Neural cell (in vitro differentiated cells): Measurements from ENCODE around the gene CHP1. TPM values are rescaled to one million over a fixed set of nuclear protein-coding genes. Genes with fewer than 3 reads are reported as not detected.
"Not testable (repeated sequence)": the region's sequence is repeated elsewhere in the genome, so short reads cannot be mapped to it uniquely, and the experiment has no call there.

Experiments
- H2AFZ ChIP-seq: fragments of 200-600, 300-800 bp; sonication (generic), shearing (Covaris generic); 2 replicates; pipeline ENCODE4 v1.6.0; 2014; ENCODE audit warnings: low read depth, mild to moderate bottlenecking, antibody characterized with exemption, low read length, moderate library complexity
- H3F3A ChIP-seq: fragments of 200-600 bp; shearing (Covaris generic); 2 replicates; pipeline ENCODE4 v1.6.1; 2016; ENCODE audit warnings: mild to moderate bottlenecking, moderate library complexity, mixed read lengths, antibody characterized with exemption, low read length; ENCODE audit not compliant: insufficient read depth, poor library complexity, severe bottlenecking
- H3K27ac ChIP-seq: fragments of 200-600, 300-800 bp; sonication (generic), shearing (Covaris generic); 2 replicates; pipeline ENCODE4 v1.5.1; 2014; ENCODE audit warnings: mild to moderate bottlenecking, low read length, moderate library complexity
- H3K27me3 ChIP-seq: fragments of 300-800, 200-600 bp; sonication (generic), shearing (Covaris generic); 2 replicates; pipeline ENCODE4 v1.6.0; 2014; ENCODE audit warnings: mild to moderate bottlenecking, low read depth, low read length, moderate library complexity; ENCODE audit not compliant: insufficient read depth
- H3K36me3 ChIP-seq: fragments of 300-800, 200-600 bp; sonication (generic), shearing (Covaris generic); 2 replicates; pipeline ENCODE4 v1.5.1; 2014; ENCODE audit warnings: mild to moderate bottlenecking, antibody characterized with exemption, low read length, moderate library complexity; ENCODE audit not compliant: insufficient read depth
- H3K4me2 ChIP-seq: fragments of 300-800, 200-600 bp; sonication (generic), shearing (Covaris generic); 2 replicates; pipeline ENCODE4 v1.6.0; 2014; ENCODE audit warnings: mild to moderate bottlenecking, low read length
- H3K4me3 ChIP-seq: fragments of 300-800, 200-600 bp; sonication (generic), shearing (Covaris generic); 2 replicates; pipeline ENCODE4 v1.5.1; 2014; ENCODE audit warnings: mild to moderate bottlenecking, low read length, moderate library complexity
- H3K79me2 ChIP-seq: fragments of 200-600 bp; shearing (Covaris generic); replicated peaks from 2 replicates; pipeline ENCODE4 v1.6.0; 2014; ENCODE audit warnings: mild to moderate bottlenecking, low read length, moderate library complexity; ENCODE audit not compliant: insufficient read depth
- H3K9ac ChIP-seq: fragments of 300-800, 200-600 bp; sonication (generic), shearing (Covaris generic); 2 replicates; pipeline ENCODE4 v1.6.1; 2016; ENCODE audit warnings: mild to moderate bottlenecking, low read length, mixed read lengths
- H3K9me2 ChIP-seq: fragments of 200-600 bp; shearing (Covaris generic); 2 replicates; pipeline ENCODE4 v1.6.1; 2016; ENCODE audit warnings: mild to moderate bottlenecking, low read length, mixed read lengths; ENCODE audit not compliant: insufficient read depth
- H3K9me3 ChIP-seq: fragments of 200-600, 300-800 bp; sonication (generic), shearing (Covaris generic); 2 replicates; pipeline ENCODE4 v1.6.1; 2016; ENCODE audit warnings: mild to moderate bottlenecking, mixed run types, low read length, moderate library complexity, mixed read lengths
- H4K20me1 ChIP-seq: fragments of 200-600 bp; shearing (Covaris generic); 2 replicates; pipeline ENCODE4 v1.6.1; 2016; ENCODE audit warnings: mild to moderate bottlenecking, mixed run types; ENCODE audit not compliant: insufficient read depth
- EP300 ChIP-seq: fragments of 450-650 bp; conservative IDR thresholded peaks from 2 replicates; pipeline ENCODE4 v1.6.1; 2014; ENCODE audit warnings: antibody characterized with exemption, mild to moderate bottlenecking, moderate library complexity; ENCODE audit not compliant: poor library complexity, severe bottlenecking
- EZH2 ChIP-seq: fragments of 200-600, 300-800 bp; shearing (Covaris generic), sonication (generic); IDR thresholded peaks from 2 replicates; pipeline ENCODE4 v1.6.1; 2014; ENCODE audit warnings: antibody characterized with exemption, low read length, borderline replicate concordance, mild to moderate bottlenecking; ENCODE audit not compliant: insufficient read depth, poor library complexity, severe bottlenecking
- MXI1 ChIP-seq: fragments of 450-650 bp; conservative IDR thresholded peaks from 2 replicates; pipeline ENCODE4 v1.6.1; 2014; ENCODE audit warnings: antibody characterized with exemption, mild to moderate bottlenecking; ENCODE audit not compliant: poor library complexity, severe bottlenecking
- POLR2AphosphoS5 ChIP-seq: IDR thresholded peaks from 2 replicates; pipeline ENCODE4 v1.6.1; 2012
- RAD21 ChIP-seq: fragments of 450-650 bp; conservative IDR thresholded peaks from 2 replicates; pipeline ENCODE4 v1.6.1; 2014; ENCODE audit warnings: antibody characterized with exemption, mild to moderate bottlenecking, moderate library complexity
- SMC3 ChIP-seq: fragments of 450-650 bp; conservative IDR thresholded peaks from 2 replicates; pipeline ENCODE4 v1.6.1; 2014; ENCODE audit warnings: antibody characterized with exemption, mild to moderate bottlenecking, moderate library complexity; ENCODE audit not compliant: poor library complexity
- TAF1 ChIP-seq: IDR thresholded peaks from 2 replicates; pipeline ENCODE4 v1.6.1; 2012; ENCODE audit warnings: low read depth
- polyA plus RNA-seq: library from polyadenylated mRNA; depleted of rRNA; stranded (reverse); fragments of >200 nt; gene quantifications from 2 replicates; pipeline ENCODE4 v1.2.3, GENCODE V29; 2014
- TF ChIP-seq, protein P1 (sequence below): IDR thresholded peaks from 2 replicates; pipeline ENCODE4 v1.6.1; 2012; ENCODE audit warnings: borderline replicate concordance
- TF ChIP-seq, protein P2 (sequence below): fragments of 450-650 bp; IDR thresholded peaks from 2 replicates; pipeline ENCODE4 v1.5.1; 2014; ENCODE audit warnings: antibody characterized with exemption, mild to moderate bottlenecking, moderate library complexity; ENCODE audit not compliant: poor library complexity, severe bottlenecking

The CHP1 gene
- polyA plus RNA-seq, 1 donor from 2014 or later = 24.0 TPM

DNA sequence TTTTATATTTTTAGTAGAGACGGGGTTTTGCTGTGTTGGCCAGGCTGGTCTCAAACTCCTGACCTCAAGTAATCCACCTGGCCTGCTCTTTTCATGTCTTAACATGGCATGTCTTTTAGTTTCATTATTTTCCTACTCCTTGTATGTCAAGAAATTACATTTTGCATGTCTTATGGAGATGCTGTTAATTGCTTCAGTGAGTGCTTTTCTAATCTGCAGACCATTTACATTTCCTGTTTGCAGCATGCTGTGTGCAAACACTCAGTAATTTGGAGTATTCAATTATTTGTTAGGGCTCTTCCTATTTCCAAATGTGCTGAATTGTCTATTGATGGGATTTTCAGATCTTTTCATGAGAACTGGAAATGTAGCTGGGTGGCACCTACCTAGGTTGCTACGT, 70.1 kb downstream of the CHP1 start:
- H3K9ac ChIP-seq, H3K27ac ChIP-seq, H3K27me3 ChIP-seq: not testable (repeated sequence)

DNA sequence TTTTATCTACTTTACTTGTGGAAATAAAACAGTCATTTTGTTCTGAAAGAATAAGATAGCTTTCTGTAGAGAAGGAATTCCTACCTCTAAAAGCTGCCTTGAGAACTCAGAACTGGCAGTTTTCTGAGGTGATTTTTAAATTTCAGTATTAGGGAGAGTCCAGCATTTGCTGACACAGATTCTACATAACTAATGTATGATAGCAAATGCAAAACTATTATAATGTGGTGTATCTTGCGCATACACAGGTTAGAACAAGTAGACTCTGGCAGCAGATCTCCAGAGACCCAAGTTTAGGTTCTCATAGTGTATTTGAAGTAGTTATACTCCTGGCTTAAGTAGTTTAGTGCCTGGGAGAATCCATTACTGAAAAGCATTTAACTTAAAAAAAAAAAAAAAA, 70.5 kb downstream of the CHP1 start:
- H3K9ac ChIP-seq = no peak overlapping the region
- H3K4me3 ChIP-seq = no peak overlapping the region
- no peaks in the 10 kb centered on the region for H4K20me1 ChIP-seq
- no peak for TF ChIP-seq TAF1
- no peaks in the 10 kb centered on the region for H3K27me3 ChIP-seq
- no peaks in the 10 kb centered on the region for H3F3A ChIP-seq
- no peaks in the 10 kb centered on the region for H3K79me2 ChIP-seq
- H3K9me2 ChIP-seq = no peaks in the 10 kb centered on the region
- H3K4me2 ChIP-seq = no peak overlapping the region
- no peaks in the 10 kb centered on the region for H3K9me3 ChIP-seq
- no peak overlapping the region for H2AFZ ChIP-seq
- no peaks in the 10 kb centered on the region for H3K36me3 ChIP-seq
- no peak overlapping the region for H3K27ac ChIP-seq

More for the DNA sequence above, 70.1 kb downstream of the CHP1 start:
- H3K4me2 ChIP-seq, H3K4me3 ChIP-seq, H3K36me3 ChIP-seq, H3F3A ChIP-seq, H2AFZ ChIP-seq, H3K79me2 ChIP-seq, H3K9me2 ChIP-seq, H3K9me3 ChIP-seq, H4K20me1 ChIP-seq: not testable (repeated sequence)

DNA sequence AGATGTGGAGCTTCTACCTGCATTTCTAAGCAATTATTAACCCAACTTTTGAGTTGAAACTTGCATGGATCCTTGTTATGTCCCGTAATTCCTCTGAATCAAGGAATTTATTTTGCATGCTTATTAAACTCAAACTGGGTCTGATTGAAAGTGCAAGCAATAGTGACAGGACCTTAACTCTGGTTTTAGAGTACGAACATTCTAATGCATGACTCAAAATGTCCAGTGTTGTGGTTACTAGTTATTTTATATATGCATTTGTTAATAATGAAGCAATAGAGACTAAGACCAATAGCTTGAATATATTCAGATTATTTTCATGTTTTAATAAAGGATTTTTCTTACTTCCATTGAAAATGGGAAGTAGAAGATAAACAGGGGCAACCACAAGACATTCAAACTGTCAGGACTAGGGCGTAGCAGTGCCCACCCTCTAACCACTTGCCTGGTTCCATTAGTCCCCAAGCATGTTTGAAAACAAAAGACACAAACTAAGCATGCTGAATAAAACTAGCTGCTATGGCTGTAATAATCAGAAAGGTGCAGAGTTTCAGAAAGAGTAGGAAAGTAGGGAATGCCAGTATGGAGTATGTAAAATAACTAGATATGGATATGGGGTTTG, 73.2 kb downstream of the CHP1 start:
- Histone ChIP-seq H3K36me3 (no peaks in the 10 kb centered on the region), H3K4me3 (no peak overlapping the region), H3K4me2 (no peak overlapping the region), H4K20me1 (no peaks in the 10 kb centered on the region), H2AFZ (no peak overlapping the region), H3K9me3 (no peaks in the 10 kb centered on the region), H3K9ac (no peak overlapping the region), H3K9me2 (no peaks in the 10 kb centered on the region), H3K27me3 (no peaks in the 10 kb centered on the region), H3K79me2 (no peaks in the 10 kb centered on the region), H3K27ac (no peak overlapping the region), H3F3A (no peaks in the 10 kb centered on the region)
- TF ChIP-seq TAF1 (no peak), SMC3 (no peak), MXI1 (no peak), RAD21 (no peak), EP300 (no peak), POLR2AphosphoS5 (no peak), EZH2 (no peak)
- TF ChIP-seq, protein P1, sequence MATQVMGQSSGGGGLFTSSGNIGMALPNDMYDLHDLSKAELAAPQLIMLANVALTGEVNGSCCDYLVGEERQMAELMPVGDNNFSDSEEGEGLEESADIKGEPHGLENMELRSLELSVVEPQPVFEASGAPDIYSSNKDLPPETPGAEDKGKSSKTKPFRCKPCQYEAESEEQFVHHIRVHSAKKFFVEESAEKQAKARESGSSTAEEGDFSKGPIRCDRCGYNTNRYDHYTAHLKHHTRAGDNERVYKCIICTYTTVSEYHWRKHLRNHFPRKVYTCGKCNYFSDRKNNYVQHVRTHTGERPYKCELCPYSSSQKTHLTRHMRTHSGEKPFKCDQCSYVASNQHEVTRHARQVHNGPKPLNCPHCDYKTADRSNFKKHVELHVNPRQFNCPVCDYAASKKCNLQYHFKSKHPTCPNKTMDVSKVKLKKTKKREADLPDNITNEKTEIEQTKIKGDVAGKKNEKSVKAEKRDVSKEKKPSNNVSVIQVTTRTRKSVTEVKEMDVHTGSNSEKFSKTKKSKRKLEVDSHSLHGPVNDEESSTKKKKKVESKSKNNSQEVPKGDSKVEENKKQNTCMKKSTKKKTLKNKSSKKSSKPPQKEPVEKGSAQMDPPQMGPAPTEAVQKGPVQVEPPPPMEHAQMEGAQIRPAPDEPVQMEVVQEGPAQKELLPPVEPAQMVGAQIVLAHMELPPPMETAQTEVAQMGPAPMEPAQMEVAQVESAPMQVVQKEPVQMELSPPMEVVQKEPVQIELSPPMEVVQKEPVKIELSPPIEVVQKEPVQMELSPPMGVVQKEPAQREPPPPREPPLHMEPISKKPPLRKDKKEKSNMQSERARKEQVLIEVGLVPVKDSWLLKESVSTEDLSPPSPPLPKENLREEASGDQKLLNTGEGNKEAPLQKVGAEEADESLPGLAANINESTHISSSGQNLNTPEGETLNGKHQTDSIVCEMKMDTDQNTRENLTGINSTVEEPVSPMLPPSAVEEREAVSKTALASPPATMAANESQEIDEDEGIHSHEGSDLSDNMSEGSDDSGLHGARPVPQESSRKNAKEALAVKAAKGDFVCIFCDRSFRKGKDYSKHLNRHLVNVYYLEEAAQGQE = no peak
- TF ChIP-seq, protein P2, sequence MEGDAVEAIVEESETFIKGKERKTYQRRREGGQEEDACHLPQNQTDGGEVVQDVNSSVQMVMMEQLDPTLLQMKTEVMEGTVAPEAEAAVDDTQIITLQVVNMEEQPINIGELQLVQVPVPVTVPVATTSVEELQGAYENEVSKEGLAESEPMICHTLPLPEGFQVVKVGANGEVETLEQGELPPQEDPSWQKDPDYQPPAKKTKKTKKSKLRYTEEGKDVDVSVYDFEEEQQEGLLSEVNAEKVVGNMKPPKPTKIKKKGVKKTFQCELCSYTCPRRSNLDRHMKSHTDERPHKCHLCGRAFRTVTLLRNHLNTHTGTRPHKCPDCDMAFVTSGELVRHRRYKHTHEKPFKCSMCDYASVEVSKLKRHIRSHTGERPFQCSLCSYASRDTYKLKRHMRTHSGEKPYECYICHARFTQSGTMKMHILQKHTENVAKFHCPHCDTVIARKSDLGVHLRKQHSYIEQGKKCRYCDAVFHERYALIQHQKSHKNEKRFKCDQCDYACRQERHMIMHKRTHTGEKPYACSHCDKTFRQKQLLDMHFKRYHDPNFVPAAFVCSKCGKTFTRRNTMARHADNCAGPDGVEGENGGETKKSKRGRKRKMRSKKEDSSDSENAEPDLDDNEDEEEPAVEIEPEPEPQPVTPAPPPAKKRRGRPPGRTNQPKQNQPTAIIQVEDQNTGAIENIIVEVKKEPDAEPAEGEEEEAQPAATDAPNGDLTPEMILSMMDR = no peak
